Activated naive CD8-positive, alpha-beta T cell treated with anti-CD3 and anti-CD28 coated beads, Interleukin-2, amount 50 U/mL, for 16 hours (primary cell): ENCODE measurements around the gene SNRPB.

Source experiments
- DNase-seq: peaks from one replicate; pipeline ENCODE4 v3.0.0-alpha.2; 2020; ENCODE audit warnings: low read depth, low spot score

The SNRPB gene

GRCh38 chr20:2475850-2476741 is 5.5 kb upstream of the SNRPB start:
- DNase-seq, result no peak

GRCh38 chr20:2473516-2473915 is 2.9 kb upstream of the SNRPB start:
- DNase-seq, result no peak

- peak; percentile 29 for DNase-seq
Observed at GRCh38 chr20:2469991-2470422, 582 bp downstream of the SNRPB start.

GRCh38 chr20:2468581-2469407 is 1.8 kb downstream of the SNRPB start:
- no peak for DNase-seq

- DNase-seq, result no peak
Observed at GRCh38 chr20:2467412-2467811, 3.2 kb downstream of the SNRPB start.

- no peak for DNase-seq
Observed at GRCh38 chr20:2465100-2465499, 5.5 kb downstream of the SNRPB start.

GRCh38 chr20:2463616-2464365 is 6.8 kb downstream of the SNRPB start:
- no peak for DNase-seq

- DNase-seq, result no peak
Observed at GRCh38 chr20:2462484-2462883, 8.1 kb downstream of the SNRPB start.

GRCh38 chr20:2460752-2461424 is 9.7 kb downstream of the SNRPB start:
- no peak for DNase-seq

GRCh38 chr20:2459981-2460751 is 10.4 kb downstream of the SNRPB start:
- no peak for DNase-seq

GRCh38 chr20:2458919-2459499 is 11.6 kb downstream of the SNRPB start:
- DNase-seq, result no peak

GRCh38 chr20:2455771-2456497 is 14.7 kb downstream of the SNRPB start:
- DNase-seq, result no peak

- DNase-seq, result no peak
Observed at GRCh38 chr20:2453792-2454191, 16.8 kb downstream of the SNRPB start.

GRCh38 chr20:2451939-2452732 is 18.5 kb downstream of the SNRPB start:
- peak; percentile 37 for DNase-seq

GRCh38 chr20:2451422-2451821 is 19.2 kb downstream of the SNRPB start:
- DNase-seq, result no peak

- no peak for DNase-seq
Observed at GRCh38 chr20:2449386-2449785, 21.2 kb downstream of the SNRPB start.

- DNase-seq, result no peak
Observed at GRCh38 chr20:2446845-2447244, 23.7 kb downstream of the SNRPB start.

- no peak for DNase-seq
Observed at GRCh38 chr20:2431185-2431584, 39.4 kb downstream of the SNRPB start.

- DNase-seq, result no peak
Observed at GRCh38 chr20:2430538-2430937, 40.1 kb downstream of the SNRPB start.
